ENCODE results near the gene ERVV-1.

DNA sequence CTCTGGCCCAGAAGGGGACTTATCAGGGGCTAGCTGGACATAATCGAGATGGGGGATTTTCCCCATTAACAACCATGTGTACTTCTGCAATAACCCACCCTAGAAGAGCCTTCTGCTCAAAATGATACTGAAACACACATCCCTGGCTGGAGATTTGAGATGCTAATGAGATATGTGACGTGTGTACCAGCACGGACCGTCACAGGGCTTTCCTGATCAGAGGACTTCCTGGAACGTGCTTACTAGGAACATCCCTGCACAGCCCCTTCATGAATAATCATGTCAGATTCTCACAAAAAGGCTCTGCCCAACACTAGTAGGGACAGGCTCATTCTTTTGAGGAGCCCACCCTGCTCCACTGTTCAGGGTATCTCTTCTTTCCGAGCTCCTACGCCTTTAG is 6.5 kb upstream of the ERVV-1 start:
- TF ChIP-seq EZH2 (IDR thresholded peaks at IDR 0.05) (no peak), FOXP2 (optimal IDR thresholded peaks at IDR 0.05; ENCODE audit: control extremely low read depth, extremely low read length, insufficient read depth) (no peak), POLR2AphosphoS5 (IDR thresholded peaks at IDR 0.05; ENCODE audit: borderline replicate concordance, low read depth, low read length) (no peak)
